ENCODE results near the gene ADARB1.

The ADARB1 gene

DNA sequence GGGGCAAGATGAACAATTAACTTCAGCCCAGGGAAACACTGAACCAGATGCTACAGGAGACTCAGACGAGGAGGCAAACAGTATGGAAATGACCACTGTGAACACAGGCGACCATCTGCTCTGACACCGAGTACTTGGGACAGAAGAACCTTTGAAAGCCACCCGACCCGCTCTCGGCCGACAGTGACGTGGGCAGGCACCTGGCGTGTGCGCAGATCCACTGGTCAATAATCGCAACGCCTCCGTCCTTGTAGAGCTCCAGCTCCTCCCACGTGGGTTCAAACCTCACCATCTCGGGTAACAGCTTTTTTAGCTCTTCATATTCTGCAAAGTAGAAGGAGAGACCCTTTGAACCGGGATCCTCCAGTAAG, 193.0 kb downstream of the ADARB1 start:
- DNase-seq (ENCODE audit: low read depth), result no peak

GRCh38 chr21:45269861-45270260, 195.5 kb downstream of the ADARB1 start:
- DNase-seq (ENCODE audit: low read depth), result no peak

- no peak for DNase-seq (ENCODE audit: low read depth)
Measured at GRCh38 chr21:45270306-45270821, 196.0 kb downstream of the ADARB1 start.
